Upper lobe of left lung (tissue), 4 donors: ENCODE results near the gene PJA2.

Source experiments
- POLR2A ChIP-seq, 4 donors: fragments of 450-650 bp; IDR thresholded peaks; one replicate each; pipeline ENCODE4 v1.5.1; 2016 to 2017; ENCODE audit warnings: antibody characterized with exemption in 4 of 4, mild to moderate bottlenecking in 2 of 4
- POLR2AphosphoS5 ChIP-seq, 2 donors: sonication (generic); formaldehyde crosslinking; IDR thresholded peaks; one replicate each; pipeline ENCODE4 v1.5.1; 2017; ENCODE audit warnings: antibody characterized with exemption in 2 of 2

- TF ChIP-seq POLR2A (IDR thresholded peaks at IDR 0.05) (no peak), POLR2AphosphoS5 (IDR thresholded peaks at IDR 0.05) (no peak)
These were observed 15.0 kb downstream of the PJA2 start for GRCh38 chr5:109394806-109395205.
